Transverse colon (tissue), 4 donors: ENCODE measurements around the gene LAMA4.

ENCODE experiments used
- POLR2A ChIP-seq: fragments of 450-650 bp; IDR thresholded peaks from one replicate; pipeline ENCODE4 v1.6.1; 2016; ENCODE audit warnings: antibody characterized with exemption, mild to moderate bottlenecking, moderate library complexity
- POLR2AphosphoS5 ChIP-seq, 3 donors: sonication (generic); formaldehyde crosslinking; IDR thresholded peaks; one replicate each; pipeline ENCODE4 v1.6.1; 2016; ENCODE audit warnings: antibody characterized with exemption in 3 of 3
- TF ChIP-seq, protein P1 (sequence below), 5 experiments: fragments of 200-600 bp in 3 of 5; fragments of 450-650 bp in 2 of 5; sonication (generic) in 3 of 5; IDR thresholded peaks; 1 replicate in 2 of 5; 2 replicates in 3 of 5; pipeline ENCODE4 v1.5.1; 2016 to 2017; ENCODE audit warnings: antibody characterized with exemption in 5 of 5, inconsistent platforms in 3 of 5, mild to moderate bottlenecking in 2 of 5, moderate library complexity in 1 of 5

DNA sequence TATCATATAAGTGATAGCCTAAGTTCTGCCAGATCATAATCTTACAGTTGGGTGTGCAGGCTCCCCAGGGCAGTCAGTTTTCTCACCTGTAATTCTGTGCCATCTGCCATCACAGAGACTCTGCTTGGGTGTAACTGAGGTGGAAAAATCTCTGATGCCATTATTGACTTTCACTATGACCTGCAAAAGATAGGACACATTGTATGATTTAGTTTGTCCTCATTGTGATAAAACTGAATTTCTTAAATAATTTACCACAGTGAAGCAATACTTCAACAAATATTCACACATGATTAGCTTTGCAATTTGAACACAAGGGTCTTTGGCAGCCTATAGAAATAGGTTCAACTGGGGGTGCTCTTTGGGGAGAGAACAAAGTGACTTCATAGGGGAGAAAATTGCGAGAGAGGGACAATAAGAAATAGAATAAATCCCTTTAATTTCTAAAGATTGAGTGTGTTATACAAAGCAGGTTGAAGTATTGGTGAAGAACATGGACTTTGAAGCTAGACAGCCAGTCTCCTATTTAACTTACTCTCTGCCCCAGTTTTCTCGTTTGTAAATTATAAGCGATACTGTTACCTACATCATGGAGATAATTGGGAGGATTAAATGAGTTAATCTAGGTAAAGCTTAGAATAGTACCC, 139.7 kb downstream of the LAMA4 start:
- TF ChIP-seq, protein P1, sequence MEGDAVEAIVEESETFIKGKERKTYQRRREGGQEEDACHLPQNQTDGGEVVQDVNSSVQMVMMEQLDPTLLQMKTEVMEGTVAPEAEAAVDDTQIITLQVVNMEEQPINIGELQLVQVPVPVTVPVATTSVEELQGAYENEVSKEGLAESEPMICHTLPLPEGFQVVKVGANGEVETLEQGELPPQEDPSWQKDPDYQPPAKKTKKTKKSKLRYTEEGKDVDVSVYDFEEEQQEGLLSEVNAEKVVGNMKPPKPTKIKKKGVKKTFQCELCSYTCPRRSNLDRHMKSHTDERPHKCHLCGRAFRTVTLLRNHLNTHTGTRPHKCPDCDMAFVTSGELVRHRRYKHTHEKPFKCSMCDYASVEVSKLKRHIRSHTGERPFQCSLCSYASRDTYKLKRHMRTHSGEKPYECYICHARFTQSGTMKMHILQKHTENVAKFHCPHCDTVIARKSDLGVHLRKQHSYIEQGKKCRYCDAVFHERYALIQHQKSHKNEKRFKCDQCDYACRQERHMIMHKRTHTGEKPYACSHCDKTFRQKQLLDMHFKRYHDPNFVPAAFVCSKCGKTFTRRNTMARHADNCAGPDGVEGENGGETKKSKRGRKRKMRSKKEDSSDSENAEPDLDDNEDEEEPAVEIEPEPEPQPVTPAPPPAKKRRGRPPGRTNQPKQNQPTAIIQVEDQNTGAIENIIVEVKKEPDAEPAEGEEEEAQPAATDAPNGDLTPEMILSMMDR (IDR thresholded peaks at IDR 0.05), result no peak
- TF ChIP-seq POLR2A (no peak), POLR2AphosphoS5 (IDR thresholded peaks at IDR 0.05) (no peak)
